SK-N-SH (cell line): ENCODE results near the gene POLD2. TPM values are rescaled to one million over a fixed set of nuclear protein-coding genes. Genes with fewer than 3 reads are reported as not detected.
A peak's percentile ranks its signal among the peaks of the same experiment; 100 is the strongest.

Experiments used
- CTCF ChIA-PET: fragments of 300-600, 350-600 bp; formaldehyde crosslinking; extraction: SDS; loops from one replicate; lab custom pipeline; 2021; lab: Yijun Ruan, JAX
- POLR2A ChIA-PET: fragments of 350-600 bp; sonication (Branson Sonifier 250); formaldehyde crosslinking; extraction: SDS; loops from one replicate; lab custom pipeline; 2020; ENCODE audit warnings: antibody characterized with exemption, inconsistent platforms; lab: Yijun Ruan, JAX
- DNase-seq: peaks from one replicate; pipeline ENCODE4 v3.0.0; 2012
- H2AFZ ChIP-seq: fragments of 200-600 bp; sonication (generic); 2 replicates; pipeline ENCODE4 v1.8.1; 2016; ENCODE audit warnings: antibody characterized with exemption, mild to moderate bottlenecking, low read depth
- H3F3A ChIP-seq: fragments of 200-600 bp; sonication (generic); replicated peaks from 2 replicates; pipeline ENCODE3; 2016; ENCODE audit warnings: antibody characterized with exemption, mild to moderate bottlenecking; ENCODE audit not compliant: insufficient read depth
- H3K27ac ChIP-seq, 2 experiments: fragments of 200-500 bp in 1 of 2; fragments of 200-600 bp in 1 of 2; sonication (Bioruptor generic) in 1 of 2; sonication (generic), shearing (Covaris generic) in 1 of 2; 2 replicates each; pipeline versions ENCODE4 v1.5.1 to v1.6.1; 2014 to 2016; ENCODE audit warnings: low read depth in 2 of 2, inconsistent platforms in 1 of 2, low read length in 1 of 2, mild to moderate bottlenecking in 1 of 2, mixed read lengths in 1 of 2
- H3K27me3 ChIP-seq: fragments of 200-600 bp; sonication (generic), shearing (Covaris generic); 2 replicates; pipeline ENCODE4 v1.6.1; 2016; ENCODE audit warnings: mixed run types; ENCODE audit not compliant: insufficient read depth
- H3K36me3 ChIP-seq, 2 experiments: fragments of 200-500 bp in 1 of 2; fragments of 200-600 bp in 1 of 2; sonication (Bioruptor generic) in 1 of 2; sonication (generic) in 1 of 2; replicated peaks in 1 of 2; 2 replicates each; pipeline versions ENCODE3 to v1.5.1; 2014 to 2016; ENCODE audit warnings: low read length in 1 of 2, mild to moderate bottlenecking in 1 of 2; ENCODE audit not compliant: insufficient read depth in 2 of 2, control insufficient read depth in 1 of 2
- H3K4me1 ChIP-seq, 2 experiments: fragments of 200-500 bp in 1 of 2; fragments of 200-600 bp in 1 of 2; sonication (Bioruptor generic) in 1 of 2; sonication (generic), shearing (Covaris generic) in 1 of 2; 2 replicates each; pipeline versions ENCODE4 v1.5.1 to v1.6.1; 2014 to 2016; ENCODE audit warnings: low read depth in 1 of 2, low read length in 1 of 2, mixed run types in 1 of 2; ENCODE audit not compliant: insufficient read depth in 2 of 2, control insufficient read depth in 1 of 2
- H3K4me2 ChIP-seq: fragments of 200-600 bp; sonication (generic), shearing (Covaris generic); 2 replicates; pipeline ENCODE4 v1.6.1; 2017; ENCODE audit warnings: mixed run types
- H3K4me3 ChIP-seq, 2 experiments: fragments of 200-500 bp in 1 of 2; fragments of 200-600 bp in 1 of 2; sonication (Bioruptor generic) in 1 of 2; sonication (generic), shearing (Covaris generic) in 1 of 2; 2 replicates each; pipeline versions ENCODE4 v1.5.1 to v1.8.1; 2014 to 2016; ENCODE audit warnings: low read depth in 2 of 2, inconsistent platforms in 1 of 2, low read length in 1 of 2, mild to moderate bottlenecking in 1 of 2, mixed read lengths in 1 of 2, moderate library complexity in 1 of 2
- H3K79me2 ChIP-seq: fragments of 200-600 bp; sonication (generic); 2 replicates; pipeline ENCODE4 v1.8.1; 2017; ENCODE audit warnings: mild to moderate bottlenecking; ENCODE audit not compliant: insufficient read depth
- H3K9ac ChIP-seq: fragments of 200-600 bp; sonication (generic); 2 replicates; pipeline ENCODE4 v1.6.1; 2017; ENCODE audit warnings: mixed run types
- H3K9me2 ChIP-seq: fragments of 200-600 bp; sonication (generic); 2 replicates; pipeline ENCODE4 v1.6.1; 2017; ENCODE audit warnings: mixed run types
- H3K9me3 ChIP-seq: fragments of 200-600 bp; sonication (generic); 2 replicates; pipeline ENCODE4 v1.6.1; 2017; ENCODE audit warnings: mixed run types, mild to moderate bottlenecking, moderate library complexity
- H4K20me1 ChIP-seq: fragments of 200-600 bp; sonication (generic); 2 replicates; pipeline ENCODE4 v1.6.1; 2017; ENCODE audit warnings: mild to moderate bottlenecking, mixed run types; ENCODE audit not compliant: insufficient read depth
- REST ChIP-seq: IDR thresholded peaks from 2 replicates; pipeline ENCODE4 v1.6.1; 2012; ENCODE audit warnings: mild to moderate bottlenecking, low read depth, low read length, moderate library complexity
- TAF1 ChIP-seq: IDR thresholded peaks from 2 replicates; pipeline ENCODE4 v1.6.1; 2012; ENCODE audit warnings: low read depth, mild to moderate bottlenecking, low read length, moderate library complexity, borderline replicate concordance
- USF1 ChIP-seq: IDR thresholded peaks from 2 replicates; pipeline ENCODE4 v1.4.0; 2012; ENCODE audit warnings: low read depth, borderline replicate concordance
- USF2 ChIP-seq: fragments of 150-350 bp; IDR thresholded peaks from 2 replicates; pipeline ENCODE4 v1.6.1; 2017; ENCODE audit warnings: antibody characterized with exemption, low read length, low read depth, borderline replicate concordance
- WGBS: methylation state at CpG from one replicate; pipeline ENCODE4 v1.1.6; 2017; ENCODE audit warnings: low lambda C conversion rate; 5-methylcytosine and 5-hydroxymethylcytosine counted together
- polyA plus RNA-seq, 3 experiments: library from polyadenylated mRNA; depleted of rRNA; stranded (reverse); fragments of >200 nt; gene quantifications; 2 replicates each; pipeline ENCODE4 v1.2.3, GENCODE V29; 2012

Gene POLD2
- polyA plus RNA-seq, 1 of the 3 experiments (the other 2 are of a cell fraction) = 194 TPM

GRCh38 chr7:44074349-44074695 is 49.0 kb downstream of the POLD2 start (continued):
- TF ChIP-seq REST (no peak), TAF1 (no peak)

GRCh38 chr7:44073664-44074348 is 49.5 kb downstream of the POLD2 start:
- no peak overlapping the region for H2AFZ ChIP-seq
- no peaks in the 10 kb centered on the region; the same call in 1 of the 2 replicates for H3K79me2 ChIP-seq
- ChIA-PET CTCF (interaction anchor here (1.3 to 4.4 kb wide), 2 partner anchors 98 to 122 kb away, joined by 3 to 68 read pairs; no protein-coding TSS in a partner anchor), POLR2A (interaction anchor here (1.9 kb wide), 1 partner anchor 10 kb away, joined by 6 read pairs; no protein-coding TSS in a partner anchor)
- DNase-seq = no peak
- peak overlapping the region; percentile 30; the same call in 1 of the 2 replicates for H3K4me2 ChIP-seq
- H3K27ac ChIP-seq = peak overlapping the region in 1 of 2 experiments; percentile 55; a peak in 2 of 4 replicates
- H3K9ac ChIP-seq = peak overlapping the region; percentile 40; the same call in 1 of the 2 replicates
- H3K9me3 ChIP-seq = no peaks in the 10 kb centered on the region
- H3K27me3 ChIP-seq = no peaks in the 10 kb centered on the region
- H4K20me1 ChIP-seq = no peaks in the 10 kb centered on the region
- H3F3A ChIP-seq = peaks cover 39% of the 10 kb centered on the region
- H3K4me3 ChIP-seq = no peak overlapping the region
- TF ChIP-seq REST (no peak), USF2 (no peak), USF1 (no peak)
- 85% methylated on average over 18 of the region's 26 CpGs for whole genome bisulfite sequencing
- H3K9me2 ChIP-seq = no peaks in the 10 kb centered on the region
- H3K36me3 ChIP-seq = peaks cover 18 to 49% of the 10 kb centered on the region in 2 experiments
- peaks cover 5 to 15% of the 10 kb centered on the region in 2 experiments for H3K4me1 ChIP-seq
